ENCODE data around the gene KMT2D.

The KMT2D gene, protein sequence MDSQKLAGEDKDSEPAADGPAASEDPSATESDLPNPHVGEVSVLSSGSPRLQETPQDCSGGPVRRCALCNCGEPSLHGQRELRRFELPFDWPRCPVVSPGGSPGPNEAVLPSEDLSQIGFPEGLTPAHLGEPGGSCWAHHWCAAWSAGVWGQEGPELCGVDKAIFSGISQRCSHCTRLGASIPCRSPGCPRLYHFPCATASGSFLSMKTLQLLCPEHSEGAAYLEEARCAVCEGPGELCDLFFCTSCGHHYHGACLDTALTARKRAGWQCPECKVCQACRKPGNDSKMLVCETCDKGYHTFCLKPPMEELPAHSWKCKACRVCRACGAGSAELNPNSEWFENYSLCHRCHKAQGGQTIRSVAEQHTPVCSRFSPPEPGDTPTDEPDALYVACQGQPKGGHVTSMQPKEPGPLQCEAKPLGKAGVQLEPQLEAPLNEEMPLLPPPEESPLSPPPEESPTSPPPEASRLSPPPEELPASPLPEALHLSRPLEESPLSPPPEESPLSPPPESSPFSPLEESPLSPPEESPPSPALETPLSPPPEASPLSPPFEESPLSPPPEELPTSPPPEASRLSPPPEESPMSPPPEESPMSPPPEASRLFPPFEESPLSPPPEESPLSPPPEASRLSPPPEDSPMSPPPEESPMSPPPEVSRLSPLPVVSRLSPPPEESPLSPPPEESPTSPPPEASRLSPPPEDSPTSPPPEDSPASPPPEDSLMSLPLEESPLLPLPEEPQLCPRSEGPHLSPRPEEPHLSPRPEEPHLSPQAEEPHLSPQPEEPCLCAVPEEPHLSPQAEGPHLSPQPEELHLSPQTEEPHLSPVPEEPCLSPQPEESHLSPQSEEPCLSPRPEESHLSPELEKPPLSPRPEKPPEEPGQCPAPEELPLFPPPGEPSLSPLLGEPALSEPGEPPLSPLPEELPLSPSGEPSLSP (N-terminal part only)

GRCh38 chr12:49060237-49061156, at the start of gene KMT2D:
KMT2D (minus strand) TSS chr12:49060794; CDS start chr12:49055324, 5,470 bp downstream.
- Histone ChIP-seq H3K36me3 (replicated peaks; ENCODE audit: low read depth, low read length) (peaks cover 3% of the 10 kb centered on the region), H3K27ac (ENCODE audit: low read length) (peak within 1 kb of the TSS; percentile 74), H3K9ac (ENCODE audit: low read length) (peak within 1 kb of the TSS; percentile 93), H2AFZ (ENCODE audit: low read depth, low read length) (peak within 1 kb of the TSS; percentile 97), H3K4me1 (ENCODE audit: low read length) (peaks cover 38% of the 10 kb centered on the region), H3K4me3 (ENCODE audit: low read length) (peak within 1 kb of the TSS; percentile 96), H3K27me3 (ENCODE audit: low read depth, low read length) (no peaks in the 10 kb centered on the region), H3K4me2 (ENCODE audit: low read length) (peak within 1 kb of the TSS; percentile 97), H3K9me3 (ENCODE audit: insufficient read depth, low read length) (no peaks in the 10 kb centered on the region), H4K20me1 (ENCODE audit: insufficient read depth, low read length) (peaks cover 41% of the 10 kb centered on the region), H3K79me2 (ENCODE audit: low read length) (peaks cover 60% of the 10 kb centered on the region)
- TF ChIP-seq EZH2phosphoT487 (IDR thresholded peaks at IDR 0.05; ENCODE audit: low read depth) = no peak
- TF ChIP-seq, protein P1, sequence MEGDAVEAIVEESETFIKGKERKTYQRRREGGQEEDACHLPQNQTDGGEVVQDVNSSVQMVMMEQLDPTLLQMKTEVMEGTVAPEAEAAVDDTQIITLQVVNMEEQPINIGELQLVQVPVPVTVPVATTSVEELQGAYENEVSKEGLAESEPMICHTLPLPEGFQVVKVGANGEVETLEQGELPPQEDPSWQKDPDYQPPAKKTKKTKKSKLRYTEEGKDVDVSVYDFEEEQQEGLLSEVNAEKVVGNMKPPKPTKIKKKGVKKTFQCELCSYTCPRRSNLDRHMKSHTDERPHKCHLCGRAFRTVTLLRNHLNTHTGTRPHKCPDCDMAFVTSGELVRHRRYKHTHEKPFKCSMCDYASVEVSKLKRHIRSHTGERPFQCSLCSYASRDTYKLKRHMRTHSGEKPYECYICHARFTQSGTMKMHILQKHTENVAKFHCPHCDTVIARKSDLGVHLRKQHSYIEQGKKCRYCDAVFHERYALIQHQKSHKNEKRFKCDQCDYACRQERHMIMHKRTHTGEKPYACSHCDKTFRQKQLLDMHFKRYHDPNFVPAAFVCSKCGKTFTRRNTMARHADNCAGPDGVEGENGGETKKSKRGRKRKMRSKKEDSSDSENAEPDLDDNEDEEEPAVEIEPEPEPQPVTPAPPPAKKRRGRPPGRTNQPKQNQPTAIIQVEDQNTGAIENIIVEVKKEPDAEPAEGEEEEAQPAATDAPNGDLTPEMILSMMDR (IDR thresholded peaks at IDR 0.05; ENCODE audit: low read depth, low read length) = peak; percentile 13; the same call in 1 of the 2 replicates

- H3K4me3 ChIP-seq (ENCODE audit: low read length) = peak overlapping the region; percentile 91
- H3K27me3 ChIP-seq (ENCODE audit: low read depth, low read length) = no peaks in the 10 kb centered on the region
- H3K4me1 ChIP-seq (ENCODE audit: low read length) = peaks cover 12% of the 10 kb centered on the region
- peak overlapping the region; percentile 55 for H3K27ac ChIP-seq (ENCODE audit: low read length)
- peaks cover 14% of the 10 kb centered on the region; the same call in 1 of the 2 replicates for H4K20me1 ChIP-seq (ENCODE audit: insufficient read depth, low read length)
- peak overlapping the region; percentile 88 for H3K4me2 ChIP-seq (ENCODE audit: low read length)
- H3K79me2 ChIP-seq (ENCODE audit: low read length) = peaks cover 21% of the 10 kb centered on the region
- no peaks in the 10 kb centered on the region for H3K36me3 ChIP-seq (replicated peaks; ENCODE audit: low read depth, low read length)
- TF ChIP-seq, protein P1 (IDR thresholded peaks at IDR 0.05; ENCODE audit: low read depth, low read length) = no peak
- no peak for TF ChIP-seq EZH2phosphoT487 (IDR thresholded peaks at IDR 0.05; ENCODE audit: low read depth)
- H3K9me3 ChIP-seq (ENCODE audit: insufficient read depth, low read length) = no peaks in the 10 kb centered on the region
- peak overlapping the region; percentile 87 for H3K9ac ChIP-seq (ENCODE audit: low read length)
- H2AFZ ChIP-seq (ENCODE audit: low read depth, low read length) = peak overlapping the region; percentile 72; the same call in 1 of the 2 replicates
These were observed 49.3 kb upstream of the KMT2D start for GRCh38 chr12:49109641-49110463.

DNA sequence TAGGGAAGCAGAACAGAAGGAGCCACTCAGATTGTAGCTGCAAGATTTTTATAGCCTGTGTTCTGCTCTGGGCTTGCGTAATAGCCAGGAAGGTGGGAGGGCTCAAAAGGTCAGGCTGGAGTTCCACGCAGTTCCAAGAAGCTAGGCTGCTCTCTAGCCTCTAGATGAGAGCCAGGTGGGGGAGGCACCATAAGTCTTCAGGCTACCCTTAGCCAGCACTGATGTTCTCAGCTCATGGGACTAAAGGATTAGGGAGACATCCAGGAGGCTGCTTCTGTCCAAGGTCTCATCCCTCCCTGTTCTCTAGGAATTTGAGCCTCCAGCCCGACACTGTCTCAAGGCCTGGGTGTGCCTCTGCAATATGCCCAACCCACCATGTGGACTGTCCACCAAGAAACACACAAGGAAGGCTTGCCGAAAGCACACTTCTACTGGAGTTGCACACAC, 48.4 kb upstream of the KMT2D start:
- Histone ChIP-seq H3K4me1 (ENCODE audit: low read length) (peaks cover 12% of the 10 kb centered on the region), H3K4me2 (ENCODE audit: low read length) (peak overlapping the region; percentile 88), H3K27ac (ENCODE audit: low read length) (no peak overlapping the region), H3K4me3 (ENCODE audit: low read length) (peak overlapping the region; percentile 91; the same call in 1 of the 2 replicates), H3K79me2 (ENCODE audit: low read length) (peaks cover 21% of the 10 kb centered on the region), H3K9ac (ENCODE audit: low read length) (no peak overlapping the region), H3K9me3 (ENCODE audit: insufficient read depth, low read length) (no peaks in the 10 kb centered on the region), H3K36me3 (replicated peaks; ENCODE audit: low read depth, low read length) (peaks cover 4% of the 10 kb centered on the region), H2AFZ (ENCODE audit: low read depth, low read length) (no peak overlapping the region), H3K27me3 (ENCODE audit: low read depth, low read length) (no peaks in the 10 kb centered on the region), H4K20me1 (ENCODE audit: insufficient read depth, low read length) (peaks cover 14% of the 10 kb centered on the region; the same call in 1 of the 2 replicates)
- TF ChIP-seq, protein P1 (IDR thresholded peaks at IDR 0.05; ENCODE audit: low read depth, low read length) = no peak
- TF ChIP-seq EZH2phosphoT487 (IDR thresholded peaks at IDR 0.05; ENCODE audit: low read depth) = no peak

Measured in OCI-LY3 (cell line).